ENCODE data around the gene NUDC. TPM values are rescaled to one million over a fixed set of nuclear protein-coding genes. Genes with fewer than 3 reads are reported as not detected.

The NUDC gene
- total and polyA plus RNA-seq, 9 of the 15 experiments (the other 6 are each of a cell fraction or from before 2014, with no cell fraction given): 9.8 to 234 (median 149) TPM

- H3K4me2 ChIP-seq (ENCODE audit: insufficient read depth, low read length): no peak overlapping the region
- H3K27ac ChIP-seq (ENCODE audit: extremely low read depth, low read depth, low read length): no peak overlapping the region
- CTCF ChIA-PET (ENCODE audit: low intra/inter-chr PET ratio): no interaction called here
- peak overlapping the region in 1 of 2 experiments; percentile 15; a peak in 1 of 4 replicates for H3K9ac ChIP-seq (ENCODE audit: insufficient read depth in 1 of 2, low read depth in 2 of 2, low read length in 2 of 2)
- H3K4me1 ChIP-seq (replicated peaks in 1 of 2; ENCODE audit: control insufficient read depth in 2 of 2, insufficient read depth in 2 of 2, low read length in 2 of 2): peaks cover 8 to 17% of the 10 kb centered on the region in 2 experiments
- peaks cover 54% of the 10 kb centered on the region for H3K36me3 ChIP-seq (ENCODE audit: control insufficient read depth, insufficient read depth, low read length)
- no peaks in the 10 kb centered on the region for H3K9me3 ChIP-seq (replicated peaks; ENCODE audit: control insufficient read depth, insufficient read depth, low read depth, low read length)
- intact Hi-C loops (cut with micrococcal nuclease) (no loop called here), in situ Hi-C loops (cut with MboI) (no loop called here)
- no peak for FAIRE-seq
- DNase-seq (ENCODE audit: extremely low read depth in 1 of 4, low spot score in 3 of 4): no peak
- no TSS peak for BruUV-seq (replicated peaks)
- no peaks in the 10 kb centered on the region; a peak in 1 of 5 replicates for H3K27me3 ChIP-seq (ENCODE audit: control insufficient read depth in 2 of 2, insufficient read depth in 2 of 2, low read length in 2 of 2)
- POLR2A ChIA-PET: interaction anchor here (0.9 to 5.8 kb wide), 2 partner anchors 11 to 38 kb away, joined by 3 to 110 read pairs; partner anchors contain the start of gene GPN2
- no peak for ATAC-seq
- no peak overlapping the region for H2AFZ ChIP-seq (ENCODE audit: low read depth, low read length)
- no peak overlapping the region for H3K4me3 ChIP-seq
- H4K20me1 ChIP-seq (replicated peaks; ENCODE audit: control insufficient read depth, insufficient read depth, low read length): no peaks in the 10 kb centered on the region
- WGBS (ENCODE audit: insufficient coverage, low coverage, missing lambda C conversion rate): 92% methylated on average over 9 of the region's 9 CpGs
- no peaks in the 10 kb centered on the region for H3K9me1 ChIP-seq (ENCODE audit: control insufficient read depth, insufficient read depth, low read length)
- no peak for TF ChIP-seq ZNF316 (IDR thresholded peaks at IDR 0.05)
- TF ChIP-seq TCF15 (CRISPR knock-in tag; IDR thresholded peaks at IDR 0.05): no peak
- TF ChIP-seq GATAD2B (IDR thresholded peaks at IDR 0.05; ENCODE audit: borderline replicate concordance): no peak
- peaks cover 35% of the 10 kb centered on the region for H3K79me2 ChIP-seq (ENCODE audit: control insufficient read depth, insufficient read depth, low read length)
Observed at GRCh38 chr1:26897351-26897750, 24.2 kb upstream of the NUDC start.
